Smooth muscle cell (in vitro differentiated cells): ENCODE results near the gene ZNF175. TPM values are rescaled to one million over a fixed set of nuclear protein-coding genes. Genes with fewer than 3 reads are reported as not detected.

Source experiments
- DNase-seq: peaks from one replicate; lab custom pipeline; 2025; ENCODE audit not compliant: unreplicated experiment; lab: John Stamatoyannopoulos, UW
- H2AFZ ChIP-seq: fragments of 200-600 bp; sonication (generic); 2 replicates; pipeline ENCODE4 v1.6.0; 2016; ENCODE audit warnings: antibody characterized with exemption, low read depth, mild to moderate bottlenecking
- H3F3A ChIP-seq: fragments of 200-600 bp; sonication (generic); 2 replicates; pipeline ENCODE4 v1.6.0; 2017; ENCODE audit warnings: antibody characterized with exemption, low read depth
- H3K27ac ChIP-seq: fragments of 200-600 bp; sonication (generic); 2 replicates; pipeline ENCODE4 v1.5.1; 2016; ENCODE audit warnings: low read depth, mild to moderate bottlenecking
- H3K27me3 ChIP-seq: fragments of 200-600 bp; sonication (generic); 2 replicates; pipeline ENCODE4 v1.6.1; 2016; ENCODE audit warnings: low read depth, mild to moderate bottlenecking
- H3K36me3 ChIP-seq: fragments of 200-600 bp; sonication (generic); 2 replicates; pipeline ENCODE4 v1.5.1; 2016; ENCODE audit warnings: low read depth
- H3K4me1 ChIP-seq: fragments of 200-600 bp; sonication (generic); 2 replicates; pipeline ENCODE4 v1.5.1; 2016; ENCODE audit warnings: low read depth
- H3K4me2 ChIP-seq: fragments of 200-600 bp; sonication (generic); 2 replicates; pipeline ENCODE4 v1.6.0; 2016; ENCODE audit warnings: mild to moderate bottlenecking
- H3K4me3 ChIP-seq: fragments of 200-600 bp; sonication (generic); 2 replicates; pipeline ENCODE4 v1.5.1; 2016; ENCODE audit warnings: mild to moderate bottlenecking
- H3K79me2 ChIP-seq: fragments of 200-600 bp; sonication (generic); 2 replicates; pipeline ENCODE4 v1.6.0; 2016; ENCODE audit warnings: low read depth, mild to moderate bottlenecking
- H3K9ac ChIP-seq: fragments of 200-600 bp; sonication (generic); 2 replicates; pipeline ENCODE4 v1.6.0; 2016; ENCODE audit warnings: low read depth
- H3K9me3 ChIP-seq: fragments of 200-600 bp; sonication (generic); replicated peaks from 2 replicates; pipeline ENCODE4 v1.5.1; 2016; ENCODE audit warnings: low read depth
- H4K20me1 ChIP-seq: fragments of 200-600 bp; sonication (generic); 2 replicates; pipeline ENCODE4 v1.6.0; 2016; ENCODE audit warnings: low read depth
- WGBS: methylation state at CpG from one replicate; pipeline ENCODE4 v1.1.7; 2016; ENCODE audit warnings: low lambda C conversion rate; 5-methylcytosine and 5-hydroxymethylcytosine counted together
- polyA plus RNA-seq: library from polyadenylated mRNA; unstranded; fragments of >200 nt; fragmentation: Nextera tagmentation; extraction: Ambion mirVana; gene quantifications from 2 replicates; pipeline ENCODE4 v1.2.1, GENCODE V29; 2016
- total RNA-seq: library from RNA; depleted of rRNA; stranded (reverse); fragments of >200 nt; gene quantifications from 2 replicates; pipeline ENCODE4 v1.2.3, GENCODE V29; 2014
- TF ChIP-seq, protein P1 (sequence below): fragments of 200-600 bp; sonication (generic); IDR thresholded peaks from 2 replicates; pipeline ENCODE4 v1.5.1; 2017; ENCODE audit warnings: borderline replicate concordance, mild to moderate bottlenecking, antibody characterized with exemption; ENCODE audit not compliant: insufficient read depth, poor library complexity, severe bottlenecking

Gene ZNF175
- total and polyA plus RNA-seq, 2 experiments from 2014 or later, result 1.1 to 3.6 TPM

DNA sequence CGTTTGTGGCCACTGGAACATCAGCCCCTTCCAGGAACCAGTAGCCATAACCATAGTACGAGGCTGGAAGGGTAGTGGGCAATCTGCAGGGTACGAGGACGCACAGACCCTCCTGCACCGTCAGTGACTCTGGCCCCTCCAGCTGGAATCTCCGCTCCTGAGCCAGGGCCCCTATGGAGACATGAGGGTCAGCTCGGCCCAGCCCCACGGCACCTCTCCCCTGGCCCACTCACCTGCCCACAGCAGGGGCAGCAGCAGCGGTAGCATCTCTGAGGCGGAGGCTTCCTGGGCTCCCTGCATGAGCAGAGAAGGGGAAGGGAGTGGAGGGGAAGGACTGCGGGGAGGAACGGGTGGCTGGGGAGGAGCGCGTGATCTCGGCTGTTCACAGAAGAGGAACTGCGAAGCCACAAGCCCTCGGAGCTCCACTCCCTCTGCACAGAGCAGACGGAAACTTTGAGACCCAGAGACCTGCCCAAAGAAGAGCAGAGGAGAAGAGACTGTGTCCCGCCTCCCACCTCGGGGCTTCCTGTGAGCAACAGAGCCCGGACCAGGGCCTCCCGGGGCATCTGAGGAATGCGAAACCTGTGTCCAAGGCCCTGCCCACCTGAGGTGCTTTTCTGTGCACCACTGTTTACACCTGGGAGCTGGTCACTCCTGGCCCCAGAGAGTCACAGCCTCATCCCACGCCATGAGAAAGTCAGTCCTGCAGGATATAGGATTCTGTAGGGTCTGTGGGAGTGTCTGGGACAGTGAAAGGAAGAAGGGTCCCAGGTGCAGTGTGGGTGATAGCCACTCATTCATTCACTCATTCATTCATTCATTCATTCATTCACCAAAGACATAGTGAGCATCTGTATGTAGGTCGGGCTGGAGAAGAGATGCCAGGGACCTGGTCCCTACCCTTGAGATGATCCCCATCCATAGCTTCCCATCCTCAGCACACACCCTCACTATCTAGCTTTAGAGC is 39.5 kb upstream of the ZNF175 start, which contains the start of gene SIGLEC6:
SIGLEC6 (minus strand) TSS at position 322 of the 967 bp plus-strand sequence; CDS start at position 300, 22 bp downstream.
- no peak within 1 kb of the TSS for H3K4me3 ChIP-seq
- TF ChIP-seq, protein P1, sequence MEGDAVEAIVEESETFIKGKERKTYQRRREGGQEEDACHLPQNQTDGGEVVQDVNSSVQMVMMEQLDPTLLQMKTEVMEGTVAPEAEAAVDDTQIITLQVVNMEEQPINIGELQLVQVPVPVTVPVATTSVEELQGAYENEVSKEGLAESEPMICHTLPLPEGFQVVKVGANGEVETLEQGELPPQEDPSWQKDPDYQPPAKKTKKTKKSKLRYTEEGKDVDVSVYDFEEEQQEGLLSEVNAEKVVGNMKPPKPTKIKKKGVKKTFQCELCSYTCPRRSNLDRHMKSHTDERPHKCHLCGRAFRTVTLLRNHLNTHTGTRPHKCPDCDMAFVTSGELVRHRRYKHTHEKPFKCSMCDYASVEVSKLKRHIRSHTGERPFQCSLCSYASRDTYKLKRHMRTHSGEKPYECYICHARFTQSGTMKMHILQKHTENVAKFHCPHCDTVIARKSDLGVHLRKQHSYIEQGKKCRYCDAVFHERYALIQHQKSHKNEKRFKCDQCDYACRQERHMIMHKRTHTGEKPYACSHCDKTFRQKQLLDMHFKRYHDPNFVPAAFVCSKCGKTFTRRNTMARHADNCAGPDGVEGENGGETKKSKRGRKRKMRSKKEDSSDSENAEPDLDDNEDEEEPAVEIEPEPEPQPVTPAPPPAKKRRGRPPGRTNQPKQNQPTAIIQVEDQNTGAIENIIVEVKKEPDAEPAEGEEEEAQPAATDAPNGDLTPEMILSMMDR, result no peak
- H3K27me3 ChIP-seq, result no peaks in the 10 kb centered on the region
- H4K20me1 ChIP-seq, result no peaks in the 10 kb centered on the region
- DNase-seq, result no peak
- no peaks in the 10 kb centered on the region for H3K36me3 ChIP-seq
- no peak within 1 kb of the TSS for H3K4me2 ChIP-seq
- H3F3A ChIP-seq, result no peaks in the 10 kb centered on the region
- H2AFZ ChIP-seq, result no peak within 1 kb of the TSS
- no peaks in the 10 kb centered on the region for H3K79me2 ChIP-seq
- no peaks in the 10 kb centered on the region for H3K9me3 ChIP-seq
- H3K27ac ChIP-seq, result no peak within 1 kb of the TSS
- no peaks in the 10 kb centered on the region for H3K4me1 ChIP-seq
- whole genome bisulfite sequencing, result 80% methylated on average over 22 of the region's 25 CpGs
- H3K9ac ChIP-seq, result no peak within 1 kb of the TSS

DNA sequence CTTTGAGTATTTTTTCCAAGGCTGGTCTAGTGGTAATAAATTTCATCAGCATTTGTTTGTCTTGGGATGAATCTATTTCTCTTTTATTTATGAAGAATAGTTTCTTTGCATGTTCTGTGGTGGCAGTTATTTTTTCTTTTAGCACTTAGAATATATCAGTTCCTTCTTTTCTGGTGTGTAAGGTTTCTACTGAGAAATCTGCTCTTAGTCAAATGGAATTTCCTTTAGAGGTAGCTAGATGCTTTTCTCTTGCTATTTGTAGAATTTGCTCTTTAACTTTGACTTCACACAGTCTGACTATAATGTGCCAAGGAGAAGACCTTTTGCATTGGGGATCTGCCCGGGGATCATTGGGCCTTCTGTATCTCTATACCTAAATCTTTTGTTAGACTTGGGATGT is 35.5 kb upstream of the ZNF175 start:
- Histone ChIP-seq H3K4me3 (no peak overlapping the region), H3K36me3 (no peaks in the 10 kb centered on the region), H3K4me2 (no peak overlapping the region), H3K27me3 (no peaks in the 10 kb centered on the region), H3K4me1 (no peaks in the 10 kb centered on the region), H3K27ac (no peak overlapping the region), H2AFZ (no peak overlapping the region), H3F3A (no peaks in the 10 kb centered on the region), H4K20me1 (no peaks in the 10 kb centered on the region), H3K9ac (no peak overlapping the region), H3K79me2 (no peaks in the 10 kb centered on the region), H3K9me3 (no peaks in the 10 kb centered on the region)
- TF ChIP-seq, protein P1, result no peak
- DNase-seq, result no peak
- 79% methylated on average over 1 of the region's 1 CpG for WGBS

DNA sequence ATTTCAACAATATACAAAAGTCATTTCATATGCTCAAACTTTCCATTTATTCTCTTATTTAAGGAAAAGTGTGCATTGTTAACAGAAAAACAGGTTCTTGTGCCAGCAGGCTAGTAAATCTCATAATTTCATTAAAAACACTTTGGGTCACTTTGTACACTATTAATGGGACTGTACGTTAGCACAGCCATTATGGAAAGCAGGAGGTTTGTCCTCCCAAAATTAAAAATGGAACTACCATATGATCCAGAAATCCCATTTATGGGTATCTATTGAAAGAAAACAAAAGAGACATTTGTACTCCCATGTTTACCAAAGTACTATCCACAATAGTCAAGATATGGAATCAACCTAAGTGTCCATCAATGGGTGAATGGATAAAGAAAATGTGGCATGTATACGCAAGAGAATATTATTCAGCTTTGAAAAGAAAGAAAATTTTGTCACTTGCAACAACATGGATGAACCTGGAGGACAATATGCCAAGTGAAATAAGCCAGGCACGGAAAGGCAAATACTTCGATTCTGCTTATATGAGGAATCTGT is 31.2 kb upstream of the ZNF175 start:
- Histone ChIP-seq H3K4me2 (no peak overlapping the region), H3K36me3 (no peaks in the 10 kb centered on the region), H2AFZ (no peak overlapping the region), H3F3A (no peaks in the 10 kb centered on the region), H3K9ac (no peak overlapping the region), H3K4me1 (no peaks in the 10 kb centered on the region), H4K20me1 (no peaks in the 10 kb centered on the region), H3K27me3 (no peaks in the 10 kb centered on the region), H3K9me3 (no peaks in the 10 kb centered on the region), H3K4me3 (no peak overlapping the region), H3K79me2 (no peaks in the 10 kb centered on the region), H3K27ac (no peak overlapping the region)
- TF ChIP-seq, protein P1, result no peak
- 81% methylated on average over 4 of the region's 4 CpGs for WGBS
- DNase-seq, result no peak
